ENCODE measurements around the gene PRR20G.

PRR20G gene

DNA sequence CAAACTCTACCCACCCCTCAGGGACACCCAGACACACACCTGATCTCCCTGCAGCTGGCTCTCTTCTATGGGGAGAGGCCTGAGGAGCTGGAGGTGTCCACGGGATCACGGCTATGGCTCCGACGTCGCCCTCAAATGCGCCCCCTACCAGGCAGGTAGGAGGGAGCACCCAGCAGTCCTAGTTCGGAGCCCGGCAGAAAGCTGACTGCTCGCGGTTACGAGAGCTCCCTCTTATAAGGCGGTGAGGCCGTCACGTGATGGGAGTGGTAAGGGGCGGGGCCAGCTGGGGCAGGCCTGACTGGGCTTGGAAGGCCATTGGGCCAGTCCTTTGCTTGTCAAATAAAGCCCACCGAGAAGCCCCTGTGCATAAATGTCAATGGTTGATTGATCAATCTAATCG, at the start of gene PRR20G:
PRR20G (minus strand) TSS at position 207 of the 400 bp plus-strand sequence. CDS start 681 bp downstream, outside the sequence.
- no peak for DNase-seq (ENCODE audit: low read depth, low spot score)
- in situ Hi-C loops (cut with HindIII; ENCODE audit: low sequenced_read_pairs), result no loop called here
- no peak for TF ChIP-seq CTCF (IDR thresholded peaks at IDR 0.05; ENCODE audit: low read depth, low read length)
- H3K4me3 ChIP-seq (ENCODE audit: low read depth, low read length), result no peak within 1 kb of the TSS

GRCh38 chr3:127337001-127337400, 49.2 kb upstream of the PRR20G start:
- H3K4me3 ChIP-seq (ENCODE audit: low read depth, low read length), result no peak overlapping the region
- no peak for TF ChIP-seq CTCF (IDR thresholded peaks at IDR 0.05; ENCODE audit: low read depth, low read length)
- DNase-seq (ENCODE audit: low read depth, low spot score), result no peak
- in situ Hi-C loops (cut with HindIII; ENCODE audit: low sequenced_read_pairs), result no loop called here

- no peak overlapping the region for H3K4me3 ChIP-seq (ENCODE audit: low read depth, low read length)
- in situ Hi-C loops (cut with HindIII; ENCODE audit: low sequenced_read_pairs), result no loop called here
- no peak for DNase-seq (ENCODE audit: low read depth, low spot score)
- no peak for TF ChIP-seq CTCF (IDR thresholded peaks at IDR 0.05; ENCODE audit: low read depth, low read length)
Measured at GRCh38 chr3:127336101-127336500, 48.3 kb upstream of the PRR20G start.

DNA sequence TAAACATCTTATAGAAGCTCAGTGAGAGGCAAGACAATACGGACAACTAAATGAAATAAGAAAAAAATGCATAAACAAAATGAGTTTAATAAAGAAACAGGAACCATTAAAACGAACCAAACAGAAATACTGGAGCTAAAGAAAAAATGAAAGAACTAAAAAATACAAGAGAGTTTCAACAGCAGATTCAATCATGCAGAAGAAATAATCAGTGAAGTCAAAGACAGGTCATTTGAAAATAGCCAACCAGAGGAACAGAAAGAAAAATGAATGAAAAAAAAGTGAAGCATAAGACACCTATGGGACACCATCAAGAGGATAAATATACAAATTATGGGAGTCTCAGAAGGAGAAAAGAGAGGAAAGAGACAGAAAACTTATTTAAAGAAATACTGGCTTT, 42.5 kb upstream of the PRR20G start:
- no peak overlapping the region for H3K4me3 ChIP-seq (ENCODE audit: low read depth, low read length)
- no peak for DNase-seq (ENCODE audit: low read depth, low spot score)
- no peak for TF ChIP-seq CTCF (IDR thresholded peaks at IDR 0.05; ENCODE audit: low read depth, low read length)
- in situ Hi-C loops (cut with HindIII; ENCODE audit: low sequenced_read_pairs), result no loop called here

DNA sequence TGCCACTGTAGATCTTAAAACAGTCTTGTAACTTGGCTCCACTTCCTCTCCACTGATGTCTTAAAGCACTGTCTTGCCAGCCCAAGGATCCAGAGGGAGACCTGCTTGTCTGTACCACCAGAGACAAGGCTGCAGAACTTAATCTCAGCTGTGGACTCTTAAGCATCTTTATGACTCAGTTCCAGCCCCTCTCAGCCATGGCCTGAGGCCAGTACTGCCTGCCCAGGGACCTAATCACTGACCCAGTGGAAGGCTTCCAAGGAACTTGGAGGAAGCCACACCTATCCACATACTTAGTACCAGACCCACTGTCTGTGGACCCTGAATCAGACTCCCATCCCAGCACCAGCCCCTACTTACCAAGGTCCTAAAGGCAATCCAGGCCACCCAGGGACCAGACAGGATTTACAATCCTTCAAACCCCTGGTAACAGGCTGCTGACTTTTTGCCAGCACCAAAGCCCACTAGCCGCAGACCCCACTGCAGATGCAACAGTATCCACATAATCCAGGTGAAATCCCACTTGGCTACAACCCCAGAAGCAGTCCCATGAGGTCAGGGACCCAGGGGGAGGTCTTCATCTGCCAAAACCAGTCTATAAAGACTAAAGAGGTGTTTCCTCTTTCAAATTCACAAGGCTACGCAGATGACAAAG, 41.9 kb upstream of the PRR20G start:
- in situ Hi-C loops (cut with HindIII; ENCODE audit: low sequenced_read_pairs), result no loop called here
- TF ChIP-seq CTCF (IDR thresholded peaks at IDR 0.05; ENCODE audit: low read depth, low read length), result no peak
- no peak overlapping the region for H3K4me3 ChIP-seq (ENCODE audit: low read depth, low read length)
- DNase-seq (ENCODE audit: low read depth, low spot score), result no peak

DNA sequence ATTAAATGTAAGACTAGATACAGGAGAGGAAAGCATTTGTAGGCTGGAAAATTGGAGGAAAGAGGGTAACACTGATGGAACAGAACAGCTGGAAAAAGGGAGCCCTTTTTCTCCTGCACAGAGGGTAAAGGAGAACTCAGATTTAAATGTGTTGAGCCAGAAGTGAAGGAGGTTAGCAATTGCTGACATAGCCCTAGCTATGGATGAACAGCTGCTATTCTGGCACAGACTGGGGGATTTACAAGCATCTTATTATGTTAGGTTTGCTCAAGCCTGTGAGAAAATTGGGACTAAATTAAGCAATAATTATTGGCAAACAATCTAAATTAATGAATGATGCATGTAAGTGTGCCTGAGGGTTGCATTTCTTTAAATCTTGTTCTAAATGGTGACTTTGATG, 40.6 kb upstream of the PRR20G start:
- TF ChIP-seq CTCF (IDR thresholded peaks at IDR 0.05; ENCODE audit: low read depth, low read length), result no peak
- in situ Hi-C loops (cut with HindIII; ENCODE audit: low sequenced_read_pairs), result no loop called here
- no peak for DNase-seq (ENCODE audit: low read depth, low spot score)
- H3K4me3 ChIP-seq (ENCODE audit: low read depth, low read length), result no peak overlapping the region

All from astrocyte of the spinal cord (primary cell).